GM04503 (cell line): ENCODE data around the gene PPP1R8.

Experiments used
- DNase-seq: peaks from one replicate; pipeline ENCODE4 v3.0.0-alpha.2; 2012; ENCODE audit warnings: low read depth

The PPP1R8 gene

GRCh38 chr1:27872059-27872801 lies 41.6 kb downstream of the PPP1R8 start, which contains the start of gene THEMIS2:
THEMIS2 (plus strand) TSS chr1:27872544; CDS start chr1:27872572, 28 bp downstream.
- DNase-seq: no peak

GRCh38 chr1:27872802-27873551 lies 42.4 kb downstream of the PPP1R8 start:
- no peak for DNase-seq

DNA sequence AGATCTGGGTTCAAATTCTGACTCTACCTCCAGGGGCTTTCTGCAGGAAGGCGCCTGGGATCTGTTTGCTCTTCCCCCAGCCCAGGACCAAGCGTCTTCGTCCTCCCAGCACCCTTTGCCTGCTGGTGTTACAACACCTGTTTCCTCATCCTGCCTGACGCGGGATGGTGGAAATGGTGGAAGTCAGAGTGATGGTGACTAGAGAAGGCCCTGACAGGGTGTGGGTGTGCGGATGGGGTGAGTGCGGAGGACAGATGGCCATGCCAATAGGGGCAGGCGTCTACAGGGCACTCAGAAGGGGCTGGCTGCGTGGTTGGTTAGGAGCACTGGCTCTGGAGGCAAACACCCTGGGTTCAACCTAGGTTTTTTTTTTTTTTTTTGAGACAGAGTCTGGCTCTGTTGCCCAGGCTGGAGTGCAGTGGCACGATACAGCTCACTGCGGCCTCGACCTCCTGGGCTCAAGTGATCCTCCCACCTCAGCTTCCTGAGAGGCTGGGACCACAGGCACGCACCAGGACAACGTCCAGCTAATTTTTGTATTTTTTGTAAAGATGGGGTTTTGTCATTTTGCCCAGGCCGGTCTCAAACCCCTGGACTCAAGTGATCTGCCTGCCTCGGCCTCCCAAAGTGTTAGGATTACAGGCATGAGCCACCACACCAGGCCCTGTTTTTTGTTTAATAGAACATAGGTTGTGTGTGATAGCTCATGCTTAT lies 43.2 kb downstream of the PPP1R8 start:
- DNase-seq: no peak

DNA sequence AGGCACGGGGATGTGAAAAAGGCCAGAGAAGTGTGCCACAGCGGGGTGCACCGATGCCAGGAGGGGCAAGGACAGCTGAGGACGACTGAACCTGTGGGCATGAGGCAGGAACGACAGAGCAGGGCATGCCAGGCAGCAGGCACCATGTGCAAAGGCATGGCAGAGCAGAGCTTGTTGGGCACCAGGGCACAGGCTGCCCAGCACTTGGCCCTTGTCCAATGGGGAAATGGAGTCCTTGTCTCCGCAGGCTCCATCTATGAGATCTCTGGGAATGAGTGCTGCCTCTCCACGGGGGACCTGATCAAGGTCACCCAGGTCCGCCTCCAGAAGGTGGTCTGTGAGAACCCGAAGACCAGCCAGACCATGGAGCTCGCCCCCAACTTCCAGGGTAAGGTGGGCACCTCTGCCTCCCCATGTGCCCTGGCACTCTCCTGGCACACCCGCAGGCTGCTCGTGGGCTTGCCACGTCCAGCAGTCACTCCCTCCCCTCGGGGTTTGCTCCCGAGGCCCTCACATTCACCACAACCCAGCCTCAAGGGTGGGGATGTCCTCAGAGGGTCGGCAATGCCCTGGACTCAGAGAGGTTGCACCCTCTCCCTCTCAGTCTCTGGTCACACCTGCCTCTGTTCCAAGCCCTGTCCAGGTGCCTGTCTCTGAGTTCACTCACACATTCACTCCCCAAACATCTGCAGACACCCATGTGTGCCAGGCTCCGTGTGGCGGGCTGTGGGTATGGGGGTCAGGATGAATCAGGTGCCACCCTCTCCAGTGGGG lies 45.9 kb downstream of the PPP1R8 start:
- DNase-seq: no peak

DNA sequence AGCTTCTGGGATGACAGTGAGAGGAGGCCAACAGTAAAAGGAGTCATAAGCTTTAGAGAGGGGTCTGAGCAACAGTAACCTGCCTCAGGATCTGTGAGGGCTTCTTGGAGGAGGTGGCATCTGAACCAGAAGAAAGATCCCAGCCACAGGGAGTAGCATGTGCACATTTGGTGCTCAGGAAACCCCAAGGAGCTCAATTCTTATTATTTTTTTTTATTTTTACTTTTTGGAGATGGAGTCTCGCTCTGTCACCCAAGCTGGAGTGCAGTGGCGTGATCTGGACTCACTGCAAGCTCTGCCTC lies 46.5 kb downstream of the PPP1R8 start:
- DNase-seq: no peak

GRCh38 chr1:27878039-27878438 lies 47.5 kb downstream of the PPP1R8 start:
- no peak for DNase-seq

GRCh38 chr1:27878787-27879335 lies 48.3 kb downstream of the PPP1R8 start:
- no peak for DNase-seq

DNA sequence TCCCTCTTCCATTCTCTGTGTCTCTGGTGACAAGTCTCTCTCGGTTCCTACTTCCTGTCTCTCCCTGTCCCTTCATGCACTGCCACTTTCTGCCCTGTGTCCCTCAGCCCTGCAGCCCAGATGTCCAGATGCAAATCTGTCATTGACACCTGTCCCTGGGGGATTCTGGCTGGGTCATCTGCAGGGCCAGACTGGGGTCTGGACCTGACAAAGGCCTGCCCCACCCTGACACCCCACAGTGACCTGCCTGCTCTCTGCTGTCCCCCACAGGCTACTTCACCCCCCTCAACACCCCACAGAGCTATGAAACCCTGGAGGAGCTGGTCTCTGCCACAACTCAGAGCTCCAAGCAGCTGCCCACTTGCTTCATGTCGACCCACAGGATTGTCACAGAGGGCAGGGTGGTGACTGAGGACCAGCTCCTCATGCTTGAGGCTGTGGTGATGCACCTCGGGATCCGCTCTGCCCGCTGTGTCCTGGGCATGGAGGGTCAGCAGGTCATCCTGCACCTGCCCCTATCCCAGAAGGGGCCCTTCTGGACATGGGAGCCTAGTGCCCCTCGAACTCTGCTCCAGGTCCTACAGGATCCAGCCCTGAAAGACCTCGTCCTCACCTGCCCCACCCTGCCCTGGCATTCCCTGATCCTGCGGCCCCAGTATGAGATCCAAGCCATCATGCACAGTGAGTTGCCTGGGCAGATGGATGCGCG lies 48.9 kb downstream of the PPP1R8 start:
- no peak for DNase-seq

- no peak for DNase-seq
Measured at GRCh38 chr1:27882543-27882903, 51.9 kb downstream of the PPP1R8 start.

- DNase-seq: no peak
Measured at GRCh38 chr1:27883536-27883935, 53.0 kb downstream of the PPP1R8 start.

- no peak for DNase-seq
Measured at GRCh38 chr1:27884006-27884954, 53.7 kb downstream of the PPP1R8 start.

- DNase-seq: no peak
Measured at GRCh38 chr1:27885114-27885528, 54.5 kb downstream of the PPP1R8 start.

DNA sequence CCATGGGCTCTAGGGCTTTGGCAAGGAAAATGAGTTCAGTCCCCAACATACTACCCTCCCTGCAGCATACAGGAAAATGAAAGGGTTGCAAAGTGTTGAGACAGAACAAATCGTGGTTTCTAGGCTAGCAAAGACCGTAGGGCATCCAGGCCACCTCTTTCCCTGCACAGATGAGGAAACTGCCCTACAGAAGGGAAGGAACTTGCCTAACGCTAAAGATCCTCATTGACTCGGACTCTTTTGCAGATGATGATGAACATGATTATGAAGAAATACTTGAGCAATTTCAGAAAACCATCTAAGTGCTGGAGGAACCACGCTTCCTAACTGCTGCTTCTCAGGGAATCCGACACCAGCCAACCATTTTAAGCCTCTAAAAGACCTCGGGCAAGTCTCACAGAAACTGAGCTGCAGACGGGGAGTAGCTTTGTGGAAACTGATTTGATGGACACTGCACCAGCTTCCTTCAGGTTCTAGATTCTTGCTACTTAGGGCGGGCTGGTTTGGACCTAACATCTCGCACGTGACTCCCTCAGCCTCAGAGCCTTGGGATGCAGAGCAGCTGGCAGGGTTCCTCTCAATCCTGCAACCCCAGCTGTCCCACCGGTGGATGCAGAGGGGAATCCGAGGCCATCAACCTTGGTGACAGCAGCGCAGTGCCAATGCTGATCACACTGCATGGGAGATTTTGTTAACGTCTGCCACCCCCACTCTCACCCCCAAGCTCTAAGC lies 55.2 kb downstream of the PPP1R8 start:
- DNase-seq: no peak

GRCh38 chr1:27886353-27886679 lies 55.7 kb downstream of the PPP1R8 start:
- DNase-seq: no peak

- DNase-seq: no peak
Measured at GRCh38 chr1:27886744-27887143, 56.2 kb downstream of the PPP1R8 start.

DNA sequence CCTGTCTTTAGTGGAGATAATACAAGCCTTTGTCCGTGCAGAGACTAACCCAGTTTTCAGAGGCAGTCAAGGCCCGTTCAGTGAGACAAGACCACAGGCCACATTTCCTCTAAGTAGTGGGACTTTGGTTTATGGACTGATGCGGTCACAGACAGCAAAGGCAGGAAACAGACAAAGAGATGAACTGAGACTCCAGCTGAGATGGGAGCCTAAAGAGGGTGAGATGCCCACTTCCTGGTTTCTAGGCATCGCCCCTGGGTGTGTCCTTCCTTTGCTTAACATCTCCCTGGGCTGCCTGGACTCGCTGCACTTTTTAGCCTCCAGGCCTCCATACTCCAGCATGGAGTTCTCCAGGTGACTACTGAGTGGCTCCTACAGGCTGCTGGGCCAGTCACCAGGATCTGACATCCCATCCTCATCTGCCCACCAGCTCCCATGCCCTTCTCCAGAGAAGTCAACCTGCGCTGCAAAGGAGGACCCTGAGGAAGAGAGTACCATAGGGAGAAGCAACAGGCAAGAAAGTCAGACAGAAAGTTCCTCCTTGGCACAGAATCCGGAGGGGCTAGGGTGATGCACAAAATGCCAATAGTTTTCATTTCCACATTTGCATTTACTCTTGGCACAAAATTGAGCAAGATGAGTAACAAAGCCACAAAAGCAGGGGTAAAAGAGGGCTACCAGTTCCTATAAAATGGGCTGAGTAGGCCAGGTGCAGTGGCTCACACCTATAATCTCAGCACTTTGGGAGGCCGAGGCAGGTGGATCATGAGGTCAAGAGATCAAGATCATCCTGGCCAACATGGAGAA lies 56.8 kb downstream of the PPP1R8 start:
- no peak for DNase-seq

GRCh38 chr1:27889506-27889905 lies 58.9 kb downstream of the PPP1R8 start:
- DNase-seq: no peak

- DNase-seq: no peak
Measured at GRCh38 chr1:27891196-27891889, 60.8 kb downstream of the PPP1R8 start.
